Measurements from ENCODE around the gene SMG6. TPM values are rescaled to one million over a fixed set of nuclear protein-coding genes. Genes with fewer than 3 reads are reported as not detected.

Gene SMG6
- total and polyA plus RNA-seq, 8 donors = 17.0 to 102 (median 24.4) TPM

GRCh38 chr17:2071455-2072281 is 231.9 kb downstream of the SMG6 start:
- Histone ChIP-seq H3K4me3 (no peak overlapping the region), H3K27ac (peak overlapping the region; percentile 77 to 94 (median 79)), H3K36me3 (peaks cover 2 to 69% (median 52%) of the 10 kb centered on the region in 4 donors), H3K27me3 (no peaks in the 10 kb centered on the region), H3K9me3 (no peaks in the 10 kb centered on the region), H3K4me1 (peaks cover 0 to 66% (median 45%) of the 10 kb centered on the region in 4 donors)
- TF ChIP-seq POLR2A (IDR thresholded peaks at IDR 0.05) (no peak), POLR2AphosphoS5 (IDR thresholded peaks at IDR 0.05) (peak; percentile 35 to 50 (median 41))
- intact Hi-C loops (cut with DNase I; ENCODE audit: low total_unique reads) = no loop called here
- 65 to 76% (median 70%) methylated on average over 24 to 31 of the region's 31 CpGs for WGBS, 5 donors
- DNase-seq = peak in 1 of 2 donors; percentile 82

- no peaks in the 10 kb centered on the region for H3K9me3 ChIP-seq
- H3K27me3 ChIP-seq = no peaks in the 10 kb centered on the region
- H3K4me1 ChIP-seq = peaks cover 0 to 65% (median 45%) of the 10 kb centered on the region in 4 donors
- TF ChIP-seq POLR2AphosphoS5 (IDR thresholded peaks at IDR 0.05) = no peak
- TF ChIP-seq, protein P1, sequence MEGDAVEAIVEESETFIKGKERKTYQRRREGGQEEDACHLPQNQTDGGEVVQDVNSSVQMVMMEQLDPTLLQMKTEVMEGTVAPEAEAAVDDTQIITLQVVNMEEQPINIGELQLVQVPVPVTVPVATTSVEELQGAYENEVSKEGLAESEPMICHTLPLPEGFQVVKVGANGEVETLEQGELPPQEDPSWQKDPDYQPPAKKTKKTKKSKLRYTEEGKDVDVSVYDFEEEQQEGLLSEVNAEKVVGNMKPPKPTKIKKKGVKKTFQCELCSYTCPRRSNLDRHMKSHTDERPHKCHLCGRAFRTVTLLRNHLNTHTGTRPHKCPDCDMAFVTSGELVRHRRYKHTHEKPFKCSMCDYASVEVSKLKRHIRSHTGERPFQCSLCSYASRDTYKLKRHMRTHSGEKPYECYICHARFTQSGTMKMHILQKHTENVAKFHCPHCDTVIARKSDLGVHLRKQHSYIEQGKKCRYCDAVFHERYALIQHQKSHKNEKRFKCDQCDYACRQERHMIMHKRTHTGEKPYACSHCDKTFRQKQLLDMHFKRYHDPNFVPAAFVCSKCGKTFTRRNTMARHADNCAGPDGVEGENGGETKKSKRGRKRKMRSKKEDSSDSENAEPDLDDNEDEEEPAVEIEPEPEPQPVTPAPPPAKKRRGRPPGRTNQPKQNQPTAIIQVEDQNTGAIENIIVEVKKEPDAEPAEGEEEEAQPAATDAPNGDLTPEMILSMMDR (IDR thresholded peaks at IDR 0.05) = no peak
- no peak for TF ChIP-seq POLR2A (IDR thresholded peaks at IDR 0.05)
- TF ChIP-seq EP300 (IDR thresholded peaks at IDR 0.05) = no peak
- intact Hi-C loops (cut with DNase I; ENCODE audit: low total_unique reads) = no loop called here
- no peak overlapping the region for H3K4me3 ChIP-seq
- peaks cover 0 to 70% (median 50%) of the 10 kb centered on the region in 4 donors for H3K36me3 ChIP-seq
- no peak for DNase-seq
- H3K27ac ChIP-seq = peak overlapping the region; percentile 77 to 94 (median 79)
- 84 to 88% (median 86%) methylated on average over 6 of the region's 6 CpGs for WGBS, 5 donors
Observed at GRCh38 chr17:2071024-2071385, 232.6 kb downstream of the SMG6 start.

DNA sequence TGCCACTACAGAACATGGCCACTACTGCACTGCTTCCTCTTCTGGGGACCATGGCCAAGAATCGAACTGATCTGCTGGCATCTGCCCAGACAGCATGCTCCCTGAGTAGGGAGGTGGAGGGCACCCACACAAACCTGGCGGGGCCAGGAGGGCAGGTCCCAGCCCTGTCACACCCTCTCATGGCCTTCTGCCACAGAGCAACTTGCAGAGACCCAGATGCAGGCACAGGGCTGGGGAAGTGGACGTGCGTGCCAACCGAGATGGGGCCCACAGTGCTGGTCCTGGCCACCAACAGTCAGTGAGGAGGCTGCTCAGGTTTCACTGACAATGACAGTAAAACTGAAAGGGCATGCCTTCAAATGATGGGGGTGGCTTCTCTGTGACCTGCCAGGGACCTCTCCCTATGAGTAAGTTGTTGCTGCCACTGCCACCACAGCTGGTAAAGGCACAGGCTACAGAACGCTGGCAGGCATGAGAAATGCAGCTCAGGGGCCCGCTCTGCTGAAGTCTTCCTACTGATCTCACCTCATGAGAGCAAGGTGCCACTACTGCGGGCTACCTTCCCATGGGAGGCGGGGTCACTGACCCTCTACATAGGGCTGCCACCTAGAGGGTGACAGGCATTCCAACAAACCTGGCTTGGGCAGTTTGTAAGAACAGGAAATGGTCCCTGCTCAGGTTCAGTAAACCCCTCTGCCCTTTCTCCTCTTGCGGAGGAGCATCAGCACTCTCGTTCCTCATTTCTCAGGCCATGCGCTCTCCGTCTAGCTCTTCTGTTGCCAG is 233.2 kb downstream of the SMG6 start:
- no peaks in the 10 kb centered on the region for H3K27me3 ChIP-seq
- intact Hi-C loops (cut with DNase I; ENCODE audit: low total_unique reads) = no loop called here
- peaks cover under 1 to 65% (median 45%) of the 10 kb centered on the region in 4 donors for H3K4me1 ChIP-seq
- no peak overlapping the region for H3K4me3 ChIP-seq
- peaks cover 0 to 70% (median 54%) of the 10 kb centered on the region in 4 donors for H3K36me3 ChIP-seq
- H3K27ac ChIP-seq = peak overlapping the region; percentile 77 to 94 (median 79)
- H3K9me3 ChIP-seq = no peaks in the 10 kb centered on the region
- WGBS, 5 donors = 66 to 77% (median 77%) methylated on average over 13 of the region's 13 CpGs
- peak in 1 of 2 donors; percentile 16 for DNase-seq
- TF ChIP-seq, protein P1 (IDR thresholded peaks at IDR 0.05) = no peak
- TF ChIP-seq POLR2A (IDR thresholded peaks at IDR 0.05) (no peak), POLR2AphosphoS5 (IDR thresholded peaks at IDR 0.05) (no peak), EP300 (IDR thresholded peaks at IDR 0.05) (no peak)

DNA sequence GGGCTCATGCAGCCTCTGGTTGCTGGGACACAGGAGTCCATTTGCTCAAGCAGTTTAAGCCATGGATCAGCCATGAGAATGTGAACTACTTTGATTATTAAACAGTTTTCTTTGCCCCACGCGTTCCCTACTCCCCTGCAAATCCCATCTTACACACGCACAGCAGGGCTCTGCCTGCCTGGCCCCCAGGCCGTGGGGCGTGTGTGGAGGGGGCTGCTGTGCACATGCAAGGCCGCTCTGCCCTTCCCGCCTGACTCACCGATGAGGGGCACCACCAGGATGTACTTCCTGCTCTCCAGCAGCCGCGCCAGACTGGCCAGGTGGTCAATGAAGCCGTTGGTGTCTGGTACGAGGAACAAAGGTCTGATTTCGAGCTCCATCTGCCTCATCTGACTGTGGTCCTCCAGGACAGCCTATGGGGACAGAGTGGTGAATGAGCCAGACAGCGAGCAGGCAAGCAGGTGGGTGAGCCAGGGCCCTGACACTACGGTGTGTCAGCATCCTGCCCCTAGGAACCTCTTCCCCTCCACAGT is 235.0 kb downstream of the SMG6 start:
- peak in 1 of 2 donors; percentile 65 for DNase-seq
- Histone ChIP-seq H3K4me3 (no peak overlapping the region), H3K9me3 (no peaks in the 10 kb centered on the region), H3K36me3 (peaks cover 6 to 74% (median 68%) of the 10 kb centered on the region in 4 donors), H3K27ac (peak overlapping the region; percentile 59 to 94 (median 90)), H3K4me1 (peaks cover 9 to 69% (median 57%) of the 10 kb centered on the region in 4 donors), H3K27me3 (no peaks in the 10 kb centered on the region)
- TF ChIP-seq POLR2A (IDR thresholded peaks at IDR 0.05) (no peak), POLR2AphosphoS5 (IDR thresholded peaks at IDR 0.05) (no peak), EP300 (IDR thresholded peaks at IDR 0.05) (no peak)
- TF ChIP-seq, protein P1 (IDR thresholded peaks at IDR 0.05) = no peak
- WGBS, 5 donors = 57 to 82% (median 66%) methylated on average over 15 of the region's 15 CpGs
- intact Hi-C loops (cut with DNase I; ENCODE audit: low total_unique reads) = no loop called here
